GM12878 (cell line): Measurements from ENCODE around the gene C5. TPM values are rescaled to one million over a fixed set of nuclear protein-coding genes. Genes with fewer than 3 reads are reported as not detected.

ENCODE experiments used
- ATAC-seq: fragments of 200-7000 bp; cut with Tn5 transposase; 3 replicates; pipeline ENCODE4 v1.9.1; 2020; ENCODE audit warnings: mild to moderate bottlenecking, moderate library complexity
- BruUV-seq: library from RNA; stranded (reverse); fragments of 400-500 nt; replicated peaks from 2 replicates; lab custom pipeline; 2021; lab: Mats Ljungman, UMichigan
- CTCF ChIA-PET: fragments of 300-600 bp; sonication (Branson Sonifier 250); formaldehyde crosslinking; extraction: SDS; loops from one replicate; lab custom pipeline; 2021; ENCODE audit warnings: inconsistent platforms; lab: Yijun Ruan, JAX
- POLR2A ChIA-PET: fragments of 350-600 bp; formaldehyde crosslinking; extraction: SDS; loops from one replicate; lab custom pipeline; 2021; ENCODE audit warnings: inconsistent platforms; lab: Charles Lee
- RAD21 ChIA-PET: fragments of 300-600 bp; sonication (Branson Sonifier 250); formaldehyde crosslinking; loops from one replicate; lab custom pipeline; 2023; ENCODE audit warnings: antibody characterized with exemption; ENCODE audit not compliant: unreplicated experiment; lab: Charles Lee
- SMC1A ChIA-PET: fragments of 300-600 bp; sonication (Branson Sonifier 250); formaldehyde crosslinking; loops from one replicate; lab custom pipeline; 2023; ENCODE audit not compliant: unreplicated experiment, uncharacterized antibody; lab: Charles Lee
- DNase-seq: peaks from one replicate; pipeline ENCODE4 v3.0.0-alpha.2; 2011; ENCODE audit warnings: low read depth, low spot score
- FAIRE-seq: peaks from 3 replicates; lab custom pipeline; 2011; peaks lifted over from hg19 to GRCh38; lab: Jason Lieb, UNC
- H2AFZ ChIP-seq: 2 replicates; pipeline ENCODE4 v1.6.0; 2011; ENCODE audit warnings: low read depth, low read length, control low read depth; ENCODE audit not compliant: control insufficient read depth
- H3K27ac ChIP-seq: 2 replicates; pipeline ENCODE4 v1.5.1; 2011; ENCODE audit warnings: control low read depth; ENCODE audit not compliant: control insufficient read depth, insufficient read depth
- H3K27me3 ChIP-seq, 2 experiments: replicated peaks in 1 of 2; 2 replicates each; pipeline versions ENCODE4 v1.6.0 to v1.6.1; 2011; ENCODE audit warnings: low read length in 1 of 2; ENCODE audit not compliant: control insufficient read depth in 2 of 2, insufficient read depth in 2 of 2
- H3K36me3 ChIP-seq, 2 experiments: 2 replicates each; pipeline ENCODE4 v1.5.1; 2011; ENCODE audit warnings: low read length in 1 of 2; ENCODE audit not compliant: control insufficient read depth in 2 of 2, insufficient read depth in 2 of 2
- H3K4me1 ChIP-seq: 2 replicates; pipeline ENCODE4 v1.6.1; 2011; ENCODE audit warnings: mild to moderate bottlenecking, low read length, moderate library complexity, mixed read lengths; ENCODE audit not compliant: control insufficient read depth, insufficient read depth
- H3K4me2 ChIP-seq: 2 replicates; pipeline ENCODE4 v1.6.0; 2011; ENCODE audit warnings: control low read depth; ENCODE audit not compliant: control insufficient read depth, insufficient read depth
- H3K4me3 ChIP-seq: fragments of 200-600 bp; sonication (generic); 2 replicates; pipeline ENCODE4 v1.5.1; 2016
- H3K79me2 ChIP-seq: 2 replicates; pipeline ENCODE4 v1.6.0; 2011; ENCODE audit warnings: low read length; ENCODE audit not compliant: control insufficient read depth, insufficient read depth
- H3K9ac ChIP-seq: 2 replicates; pipeline ENCODE4 v1.8.0; 2011; ENCODE audit warnings: low read length, control low read depth, mixed read lengths; ENCODE audit not compliant: control insufficient read depth, insufficient read depth
- H3K9me3 ChIP-seq: replicated peaks from 3 replicates; pipeline ENCODE4 v1.5.1; 2011; ENCODE audit warnings: mild to moderate bottlenecking, low read length; ENCODE audit not compliant: control insufficient read depth, insufficient read depth
- H4K20me1 ChIP-seq: 2 replicates; pipeline ENCODE4 v1.6.0; 2011; ENCODE audit not compliant: control insufficient read depth, insufficient read depth
- ETV6 ChIP-seq, 2 experiments: fragments of 450-650 bp in 1 of 2; IDR thresholded peaks in 1 of 2; conservative IDR thresholded peaks in 1 of 2; 2 replicates each; pipeline ENCODE4 v1.6.1; 2014; ENCODE audit warnings: antibody characterized with exemption in 1 of 2, borderline replicate concordance in 1 of 2, low read depth in 1 of 2, mild to moderate bottlenecking in 1 of 2, moderate library complexity in 1 of 2
- JUNB ChIP-seq: IDR thresholded peaks from 2 replicates; pipeline ENCODE4 v1.6.1; 2016; ENCODE audit warnings: antibody characterized with exemption, mild to moderate bottlenecking
- NFIC ChIP-seq: IDR thresholded peaks from 2 replicates; pipeline ENCODE4 v1.6.1; 2012; ENCODE audit warnings: low read depth, mild to moderate bottlenecking, inconsistent platforms, low read length, moderate library complexity
- RBBP5 ChIP-seq: fragments of 200-600 bp; sonication (generic); conservative IDR thresholded peaks from 2 replicates; pipeline ENCODE4 v1.6.1; 2016
- RELA ChIP-seq: fragments of 450-650 bp; IDR thresholded peaks from 2 replicates; pipeline ENCODE4 v1.8.0; 2014; ENCODE audit warnings: borderline replicate concordance; ENCODE audit not compliant: partially characterized antibody
- RELB ChIP-seq: fragments of 450-650 bp; IDR thresholded peaks from 2 replicates; pipeline ENCODE4 v1.6.1; 2017; ENCODE audit warnings: low read depth, mild to moderate bottlenecking, moderate library complexity
- SREBF2 ChIP-seq: IDR thresholded peaks from 2 replicates; pipeline ENCODE4 v1.6.1; 2012; ENCODE audit warnings: mild to moderate bottlenecking, low read length
- ZBTB11 ChIP-seq: fragments of 450-650 bp; formaldehyde crosslinking; IDR thresholded peaks from 2 replicates; pipeline ENCODE4 v1.5.0; 2022; ENCODE audit warnings: mild to moderate bottlenecking, missing genetic modification characterization
- ZBTB4 ChIP-seq: fragments of 450-650 bp; formaldehyde crosslinking; IDR thresholded peaks from 2 replicates; pipeline ENCODE4 v1.4.0; 2022; ENCODE audit warnings: mild to moderate bottlenecking, moderate library complexity
- ZSCAN29 ChIP-seq: fragments of 450-650 bp; IDR thresholded peaks from 2 replicates; pipeline ENCODE4 v1.6.1; 2017; ENCODE audit warnings: mild to moderate bottlenecking, moderate library complexity
- WGBS: methylation state at CpG from one replicate; pipeline ENCODE4 v1.1.6; 2016; ENCODE audit warnings: low lambda C conversion rate; ENCODE audit not compliant: insufficient replicate concordance, insufficient coverage; ENCODE audit errors: missing lambda C conversion rate; 5-methylcytosine and 5-hydroxymethylcytosine counted together
- in situ Hi-C: fragments of 300-500 bp; cut with MboI; formaldehyde crosslinking; loops from 9 replicates; pipeline ENCODE4 v1.14.3; 2018; ENCODE audit warnings: mixed read lengths
- intact Hi-C: fragments of 100-400 bp; cut with micrococcal nuclease; formaldehyde crosslinking; loops from one replicate; pipeline ENCODE4 v1.14.2; 2022; ENCODE audit not compliant: unreplicated experiment
- polyA plus RNA-seq, 11 experiments: library from polyadenylated mRNA; depleted of rRNA in 4 of 11; unstranded in 6 of 11; stranded (reverse) in 5 of 11; fragments of >200 nt; fragmentation: Nextera tagmentation in 4 of 11; fragmentation: Illumina TruSeq in 1 of 11; extraction: Ambion mirVana in 4 of 11; extraction: Trizol in 1 of 11; gene quantifications; 1 replicate in 1 of 11; 2 replicates in 10 of 11; pipeline versions ENCODE4 v1.2.1 to v1.2.3, GENCODE V29; 2011 to 2016; ENCODE audit warnings: inconsistent platforms in 2 of 11, missing spikeins in 2 of 11, low read depth in 1 of 11
- total RNA-seq, 4 experiments: library from RNA; depleted of rRNA in 3 of 4; stranded (reverse); fragments of >200 nt in 3 of 4; fragmentation: Illumina TruSeq in 1 of 4; extraction: Trizol in 1 of 4; gene quantifications; 2 replicates each; pipeline versions ENCODE4 v1.2.1 to v1.2.3, GENCODE V29; 2013 to 2021
- TF ChIP-seq, protein P1 (sequence below): fragments of 450-650 bp; IDR thresholded peaks from 2 replicates; pipeline ENCODE4 v1.6.1; 2017; ENCODE audit warnings: mild to moderate bottlenecking

C5 gene
- total and polyA plus RNA-seq, 10 of the 15 experiments (the other 5 are each of a cell fraction or from before 2014, with no cell fraction given) = 0.39 to 2.2 (median 1.2) TPM

DNA sequence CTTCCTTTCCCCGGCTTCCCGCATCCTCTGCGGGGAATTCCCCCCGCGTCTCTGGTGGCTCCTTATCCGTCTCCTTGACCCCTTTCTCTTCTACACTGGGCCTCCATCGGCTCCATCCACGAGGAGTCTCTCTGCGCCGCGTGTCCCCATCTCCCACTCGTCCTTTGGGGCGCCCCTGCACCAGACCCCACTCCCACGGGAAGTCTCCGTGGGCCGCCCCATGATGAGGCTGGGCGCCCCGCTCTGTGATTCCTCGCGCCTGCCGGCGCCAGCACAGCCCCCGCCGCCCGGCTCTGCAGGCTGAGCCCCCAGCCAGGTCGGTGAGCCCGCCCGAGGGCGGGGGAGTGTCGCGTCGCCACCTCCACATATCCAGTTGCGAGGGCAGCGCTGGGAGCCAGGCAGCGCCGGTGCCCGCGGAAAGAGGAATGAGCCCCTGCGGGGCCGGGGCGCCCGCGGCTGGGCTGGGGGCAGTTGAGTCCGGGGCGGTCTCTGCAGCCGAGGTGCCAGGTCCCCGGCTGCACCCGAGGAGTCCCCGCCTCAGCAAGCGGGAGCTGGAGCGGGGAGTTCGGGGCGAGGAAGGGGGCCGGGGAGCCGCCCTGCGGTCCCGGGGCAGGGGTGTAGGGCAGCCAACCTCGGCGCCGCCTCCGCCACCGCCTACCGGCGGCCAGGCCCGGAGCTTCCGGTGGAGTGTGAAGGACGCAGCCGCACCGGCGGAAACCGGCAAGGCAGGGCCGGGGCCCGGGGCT, 121.4 kb downstream of the C5 start:
- DNase-seq (no peak), ATAC-seq (peak; percentile 34), FAIRE-seq (no peak)
- Histone ChIP-seq H3K36me3 (no peaks in the 10 kb centered on the region; a peak in 2 of 4 replicates), H3K27me3 (no peaks in the 10 kb centered on the region), H3K27ac (peak overlapping the region; percentile 99), H3K4me3 (peak overlapping the region; percentile 88), H3K9ac (peak overlapping the region; percentile 99), H3K79me2 (peaks cover 68% of the 10 kb centered on the region), H3K4me1 (peaks cover 48% of the 10 kb centered on the region), H2AFZ (peak overlapping the region; percentile 30), H3K9me3 (no peaks in the 10 kb centered on the region), H4K20me1 (no peaks in the 10 kb centered on the region), H3K4me2 (peak overlapping the region; percentile 38)
- ChIA-PET RAD21 (interaction anchor here (1.0 to 11.7 kb wide), 9 partner anchors 7 to 143 kb away, joined by 3 to 196 read pairs (median 5); partner anchors contain the start of genes FBXW2 and TRAF1), CTCF (interaction anchor here (1.0 to 11.9 kb wide), 7 partner anchors 6 to 59 kb away, joined by 3 to 110 read pairs (median 5); partner anchors contain the start of gene PHF19), POLR2A (interaction anchor here (0.6 to 18.1 kb wide), 8 partner anchors 8 to 256 kb away, joined by 3 to 383 read pairs (median 4); no protein-coding TSS in a partner anchor), SMC1A (interaction anchor here (0.8 to 26.1 kb wide), 6 partner anchors 12 to 309 kb away, joined by 3 to 522 read pairs (median 8); no protein-coding TSS in a partner anchor)
- no TSS peak for BruUV-seq
- under 1% methylated on average over 57 of the region's 73 CpGs for WGBS
- in situ Hi-C loops (no loop called here), intact Hi-C loops (loop anchor here (5.0 to 10.0 kb wide), 2 partner anchors 269 to 344 kb away; partner anchors contain the start of gene CDK5RAP2)
- TF ChIP-seq SREBF2 (no peak), ZBTB11 (CRISPR knock-in tag) (no peak), RELA (peak; percentile 52), JUNB (no peak), ZSCAN29 (no peak), NFIC (no peak), RBBP5 (no peak), RELB (peak; percentile 84), ETV6 (conservative IDR thresholded peaks at IDR 0.05 in 1 of 2, IDR thresholded peaks at IDR 0.05 in 1 of 2; ENCODE audit: borderline replicate concordance in 1 of 2, low read depth in 1 of 2) (no peak), ZBTB4 (no peak)
- TF ChIP-seq, protein P1, sequence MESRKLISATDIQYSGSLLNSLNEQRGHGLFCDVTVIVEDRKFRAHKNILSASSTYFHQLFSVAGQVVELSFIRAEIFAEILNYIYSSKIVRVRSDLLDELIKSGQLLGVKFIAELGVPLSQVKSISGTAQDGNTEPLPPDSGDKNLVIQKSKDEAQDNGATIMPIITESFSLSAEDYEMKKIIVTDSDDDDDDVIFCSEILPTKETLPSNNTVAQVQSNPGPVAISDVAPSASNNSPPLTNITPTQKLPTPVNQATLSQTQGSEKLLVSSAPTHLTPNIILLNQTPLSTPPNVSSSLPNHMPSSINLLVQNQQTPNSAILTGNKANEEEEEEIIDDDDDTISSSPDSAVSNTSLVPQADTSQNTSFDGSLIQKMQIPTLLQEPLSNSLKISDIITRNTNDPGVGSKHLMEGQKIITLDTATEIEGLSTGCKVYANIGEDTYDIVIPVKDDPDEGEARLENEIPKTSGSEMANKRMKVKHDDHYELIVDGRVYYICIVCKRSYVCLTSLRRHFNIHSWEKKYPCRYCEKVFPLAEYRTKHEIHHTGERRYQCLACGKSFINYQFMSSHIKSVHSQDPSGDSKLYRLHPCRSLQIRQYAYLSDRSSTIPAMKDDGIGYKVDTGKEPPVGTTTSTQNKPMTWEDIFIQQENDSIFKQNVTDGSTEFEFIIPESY = no peak
